B cell (primary cell): Measurements from ENCODE around the gene PRELID3B. TPM values are rescaled to one million over a fixed set of nuclear protein-coding genes. Genes with fewer than 3 reads are reported as not detected.

Source experiments
- ATAC-seq: fragments of 200-7000 bp; cut with Tn5 transposase; one replicate; pipeline ENCODE4 v1.10.0; 2021; ENCODE audit warnings: low read depth, mild to moderate bottlenecking, moderate number of reproducible peaks, moderate library complexity
- CTCF ChIA-PET: fragments of 350-600 bp; sonication (Branson Sonifier 250); formaldehyde crosslinking; loops from one replicate; lab custom pipeline; 2021; ENCODE audit warnings: antibody characterized with exemption, inconsistent platforms; lab: Charles Lee
- POLR2A ChIA-PET: fragments of 350-600 bp; sonication (Branson Sonifier 250); formaldehyde crosslinking; loops from one replicate; lab custom pipeline; 2021; ENCODE audit warnings: antibody characterized with exemption; lab: Charles Lee
- DNase-seq: peaks from one replicate; pipeline ENCODE4 v3.0.0; 2013
- H2AFZ ChIP-seq: 2 replicates; pipeline ENCODE4 v1.6.1; 2012; ENCODE audit warnings: mild to moderate bottlenecking, low read depth, low read length; ENCODE audit not compliant: insufficient read depth, poor library complexity, severe bottlenecking
- H3K27ac ChIP-seq, 2 donors: 1 replicate in 1 of 2; 2 replicates in 1 of 2; pipeline ENCODE4 v1.5.1; 2012 to 2013; ENCODE audit warnings: low read length in 2 of 2, mild to moderate bottlenecking in 2 of 2, moderate library complexity in 1 of 2
- H3K27me3 ChIP-seq, 4 experiments: fragments of 200-600 bp in 1 of 4; sonication (generic) in 1 of 4; replicated peaks in 1 of 4; 1 replicate in 2 of 4; 2 replicates in 2 of 4; pipeline versions ENCODE4 v1.6.1 to v1.7.0; 2013 to 2016; ENCODE audit warnings: low read length in 3 of 4, mild to moderate bottlenecking in 2 of 4, mixed read lengths in 1 of 4, moderate library complexity in 1 of 4; ENCODE audit not compliant: insufficient read depth in 4 of 4, control insufficient read depth in 3 of 4; ENCODE audit errors: control extremely low read depth in 1 of 4
- H3K36me3 ChIP-seq, 2 experiments: replicated peaks in 1 of 2; 1 replicate in 1 of 2; 2 replicates in 1 of 2; pipeline versions ENCODE4 v1.6.1 to v1.7.1; 2013; ENCODE audit warnings: low read length in 1 of 2; ENCODE audit not compliant: insufficient read depth in 2 of 2, control insufficient read depth in 1 of 2; ENCODE audit errors: control extremely low read depth in 1 of 2, extremely low read depth in 1 of 2
- H3K4me1 ChIP-seq, 2 donors: fragments of 200-600 bp in 1 of 2; sonication (generic) in 1 of 2; 1 replicate in 1 of 2; 2 replicates in 1 of 2; pipeline versions ENCODE4 v1.5.1 to v1.6.1; 2013 to 2017; ENCODE audit warnings: low read length in 2 of 2; ENCODE audit not compliant: control insufficient read depth in 2 of 2, insufficient read depth in 2 of 2
- H3K4me2 ChIP-seq: replicated peaks from 2 replicates; pipeline ENCODE3; 2012; ENCODE audit warnings: mild to moderate bottlenecking, low read depth, low read length; ENCODE audit not compliant: poor library complexity, severe bottlenecking
- H3K4me3 ChIP-seq, 5 experiments: fragments of 200-600 bp in 1 of 5; sonication (generic) in 1 of 5; 1 replicate in 3 of 5; 2 replicates in 2 of 5; pipeline versions ENCODE4 v1.5.1 to v1.7.0; 2011 to 2016; ENCODE audit warnings: low read length in 4 of 5, mild to moderate bottlenecking in 4 of 5, low read depth in 2 of 5, control low read depth in 1 of 5, moderate library complexity in 1 of 5; ENCODE audit not compliant: insufficient read depth in 1 of 5; ENCODE audit errors: control extremely low read depth in 1 of 5, extremely low read depth in 1 of 5
- H3K79me2 ChIP-seq: fragments of 200-600 bp; sonication (generic); one replicate; pipeline ENCODE4 v1.6.0; 2016; ENCODE audit warnings: low read length; ENCODE audit not compliant: control insufficient read depth, insufficient read depth
- H3K9ac ChIP-seq: fragments of 200-600 bp; sonication (generic); 2 replicates; pipeline ENCODE4 v1.6.1; 2017; ENCODE audit warnings: mild to moderate bottlenecking, low read length, moderate library complexity
- H3K9me3 ChIP-seq, 3 donors: one replicate each; pipeline versions ENCODE4 v1.6.1 to v1.7.1; 2013; ENCODE audit warnings: low read length in 2 of 3; ENCODE audit not compliant: control insufficient read depth in 2 of 3, insufficient read depth in 1 of 3; ENCODE audit errors: control extremely low read depth in 1 of 3
- H4K20me1 ChIP-seq: 2 replicates; pipeline ENCODE4 v1.6.0; 2012; ENCODE audit warnings: mild to moderate bottlenecking, low read length; ENCODE audit not compliant: insufficient read depth, control insufficient read depth, poor library complexity, severe bottlenecking
- H3K27ac Mint-ChIP-seq: one replicate; pipeline ENCODE4 v1.8.0; 2021; ENCODE audit warnings: mixed read lengths
- H3K27me3 Mint-ChIP-seq: one replicate; pipeline ENCODE4 v1.8.0; 2021; ENCODE audit warnings: mixed read lengths
- H3K4me1 Mint-ChIP-seq: one replicate; pipeline ENCODE4 v1.8.0; 2021; ENCODE audit warnings: mixed read lengths
- H3K4me3 Mint-ChIP-seq: one replicate; pipeline ENCODE4 v1.8.0; 2021; ENCODE audit warnings: mixed read lengths
- H3K9me3 Mint-ChIP-seq: one replicate; pipeline ENCODE4 v1.8.0; 2022; ENCODE audit warnings: mixed read lengths; ENCODE audit not compliant: insufficient read depth
- EZH2 ChIP-seq: IDR thresholded peaks from 2 replicates; pipeline ENCODE4 v1.6.1; 2012; ENCODE audit warnings: borderline replicate concordance, low read depth, mild to moderate bottlenecking, moderate library complexity, low read length; ENCODE audit not compliant: insufficient read depth, poor library complexity, severe bottlenecking
- WGBS: methylation state at CpG from one replicate; pipeline ENCODE4 v1.1.5; 2013; ENCODE audit warnings: missing lambda C conversion rate; ENCODE audit not compliant: insufficient coverage; 5-methylcytosine and 5-hydroxymethylcytosine counted together
- intact Hi-C: fragments of 100-400 bp; cut with micrococcal nuclease; formaldehyde crosslinking; loops from one replicate; pipeline ENCODE4 v1.10.0; 2022
- polyA plus RNA-seq: library from polyadenylated mRNA; depleted of rRNA; stranded (reverse); fragments of >200 nt; gene quantifications from 2 replicates; pipeline ENCODE4 v1.2.3, GENCODE V29; 2012
- total RNA-seq, 2 donors: library from RNA; stranded (reverse); fragments of 120-200 nt in 1 of 2; gene quantifications; 1 replicate in 1 of 2; 2 replicates in 1 of 2; pipeline versions ENCODE4 v1.2.3 to v1.2.4, GENCODE V29; 2013 to 2022
- TF ChIP-seq, protein P1 (sequence below): fragments of 200-600 bp; IDR thresholded peaks from one replicate; pipeline ENCODE4 v1.8.0; 2022; ENCODE audit warnings: antibody characterized with exemption, mild to moderate bottlenecking

Gene PRELID3B
- total and polyA plus RNA-seq, 2 donors (not counting 1 experiment from before 2014, with no cell fraction given): 24.1 to 46.8 TPM

GRCh38 chr20:59033616-59034165, 8.9 kb downstream of the PRELID3B start:
- Mint-ChIP-seq H3K9me3 (no peaks in the 10 kb centered on the region), H3K27ac (no peak overlapping the region), H3K4me3 (peak overlapping the region; percentile 41), H3K27me3 (no peaks in the 10 kb centered on the region), H3K4me1 (peaks cover 35% of the 10 kb centered on the region)
- intact Hi-C loops: loop anchor here (2.0 kb wide), 1 partner anchor 17 kb away; no protein-coding TSS in a partner anchor
- H3K4me2 ChIP-seq: no peak overlapping the region
- CTCF ChIA-PET: interaction anchor here (1.0 to 3.5 kb wide), 8 partner anchors 9 to 189 kb away, joined by 3 to 32 read pairs (median 9); partner anchors contain the start of gene PRELID3B
- H2AFZ ChIP-seq: no peak overlapping the region
- peaks cover 28% of the 10 kb centered on the region for H4K20me1 ChIP-seq
- H3K27me3 ChIP-seq: no peaks in the 10 kb centered on the region
- TF ChIP-seq EZH2: no peak
- TF ChIP-seq, protein P1, sequence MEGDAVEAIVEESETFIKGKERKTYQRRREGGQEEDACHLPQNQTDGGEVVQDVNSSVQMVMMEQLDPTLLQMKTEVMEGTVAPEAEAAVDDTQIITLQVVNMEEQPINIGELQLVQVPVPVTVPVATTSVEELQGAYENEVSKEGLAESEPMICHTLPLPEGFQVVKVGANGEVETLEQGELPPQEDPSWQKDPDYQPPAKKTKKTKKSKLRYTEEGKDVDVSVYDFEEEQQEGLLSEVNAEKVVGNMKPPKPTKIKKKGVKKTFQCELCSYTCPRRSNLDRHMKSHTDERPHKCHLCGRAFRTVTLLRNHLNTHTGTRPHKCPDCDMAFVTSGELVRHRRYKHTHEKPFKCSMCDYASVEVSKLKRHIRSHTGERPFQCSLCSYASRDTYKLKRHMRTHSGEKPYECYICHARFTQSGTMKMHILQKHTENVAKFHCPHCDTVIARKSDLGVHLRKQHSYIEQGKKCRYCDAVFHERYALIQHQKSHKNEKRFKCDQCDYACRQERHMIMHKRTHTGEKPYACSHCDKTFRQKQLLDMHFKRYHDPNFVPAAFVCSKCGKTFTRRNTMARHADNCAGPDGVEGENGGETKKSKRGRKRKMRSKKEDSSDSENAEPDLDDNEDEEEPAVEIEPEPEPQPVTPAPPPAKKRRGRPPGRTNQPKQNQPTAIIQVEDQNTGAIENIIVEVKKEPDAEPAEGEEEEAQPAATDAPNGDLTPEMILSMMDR: no peak
- H3K79me2 ChIP-seq: peaks cover 65% of the 10 kb centered on the region
- DNase-seq (no peak), ATAC-seq (no peak)
- H3K4me3 ChIP-seq: no peak overlapping the region
- no peaks in the 10 kb centered on the region for H3K9me3 ChIP-seq
- H3K27ac ChIP-seq: no peak overlapping the region
- WGBS: 71% methylated on average over 1 of the region's 2 CpGs
- peaks cover 24 to 34% of the 10 kb centered on the region in 2 donors for H3K4me1 ChIP-seq
- POLR2A ChIA-PET: interaction anchor here (1.0 to 2.6 kb wide), 2 partner anchors 9 to 26 kb away, joined by 4 to 28 read pairs; partner anchors contain the start of gene PRELID3B
- H3K36me3 ChIP-seq: peaks cover 2 to 64% of the 10 kb centered on the region in 2 experiments
- H3K9ac ChIP-seq: no peak overlapping the region

DNA sequence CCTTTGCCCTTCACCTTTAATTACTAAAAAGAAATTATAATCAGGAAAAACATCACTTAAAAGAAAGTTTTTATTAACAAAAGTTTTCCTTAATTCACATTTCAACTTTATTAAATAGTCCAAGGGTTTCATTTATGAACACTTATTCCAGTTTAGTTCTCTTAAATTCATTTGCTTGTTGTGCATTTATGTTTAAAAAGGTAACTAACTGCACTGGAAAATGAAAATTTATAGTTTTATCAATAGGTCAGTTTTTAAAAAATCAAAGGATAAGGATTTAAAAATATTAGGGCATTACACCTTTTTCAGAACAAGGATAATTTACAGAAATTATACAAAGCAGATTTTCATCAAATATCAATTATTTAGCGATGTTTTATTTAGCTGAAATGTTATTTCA, 9.5 kb downstream of the PRELID3B start:
- ChIA-PET POLR2A (interaction anchor here (1.0 to 2.6 kb wide), 5 partner anchors 8 to 28 kb away, joined by 4 to 30 read pairs (median 22); partner anchors contain the start of gene PRELID3B), CTCF (interaction anchor here (1.0 to 3.5 kb wide), 9 partner anchors 10 to 189 kb away, joined by 3 to 32 read pairs (median 9); partner anchors contain the start of gene PRELID3B)
- Mint-ChIP-seq H3K4me3 (peak overlapping the region; percentile 97), H3K27me3 (no peaks in the 10 kb centered on the region), H3K9me3 (no peaks in the 10 kb centered on the region), H3K4me1 (peaks cover 39% of the 10 kb centered on the region), H3K27ac (no peak overlapping the region)
- peak overlapping the region in 4 of 5 experiments; percentile 60 to 80 (median 70) for H3K4me3 ChIP-seq
- peak overlapping the region; percentile 84 to 91 for H3K27ac ChIP-seq
- no peak for ATAC-seq
- H4K20me1 ChIP-seq: peaks cover 33% of the 10 kb centered on the region
- no peak for DNase-seq
- TF ChIP-seq EZH2: no peak
- TF ChIP-seq, protein P1: no peak
- peaks cover 27 to 37% of the 10 kb centered on the region in 2 donors for H3K4me1 ChIP-seq
- no CpG with 5 or more reads among the region's 1 CpG for WGBS
- intact Hi-C loops: loop anchor here (2.0 kb wide), 1 partner anchor 16 kb away; no protein-coding TSS in a partner anchor
- H2AFZ ChIP-seq: peak overlapping the region; percentile 82
- no peaks in the 10 kb centered on the region for H3K9me3 ChIP-seq
- H3K27me3 ChIP-seq: no peaks in the 10 kb centered on the region
- H3K79me2 ChIP-seq: peaks cover 65% of the 10 kb centered on the region
- H3K4me2 ChIP-seq: peak overlapping the region; percentile 88
- peak overlapping the region; percentile 73 for H3K9ac ChIP-seq
- H3K36me3 ChIP-seq: peaks cover 2 to 68% of the 10 kb centered on the region in 2 experiments
